Renal cortex interstitium (tissue), 11 donors: ENCODE data around the gene MAP4K4. TPM values are rescaled to one million over a fixed set of nuclear protein-coding genes. Genes with fewer than 3 reads are reported as not detected.
"Not testable (repeated sequence)": the region's sequence is repeated elsewhere in the genome, so short reads cannot be mapped to it uniquely, and the experiment has no call there.

Experiments used
- DNase-seq, 11 donors: peaks; one replicate each; pipeline ENCODE4 v3.0.0-alpha.2; 2013; ENCODE audit warnings: low read depth in 9 of 11, low spot score in 4 of 11; ENCODE audit errors: extremely low read depth in 1 of 11
- polyA plus RNA-seq, 3 donors: library from polyadenylated mRNA; unstranded; fragments of 120-200 nt; gene quantifications; one replicate each; pipeline ENCODE4 v1.2.1, GENCODE V29; 2013; ENCODE audit not compliant: insufficient read length in 3 of 3

The MAP4K4 gene
- polyA plus RNA-seq, 3 donors, result 73.1 to 86.2 (median 80.4) TPM

DNA sequence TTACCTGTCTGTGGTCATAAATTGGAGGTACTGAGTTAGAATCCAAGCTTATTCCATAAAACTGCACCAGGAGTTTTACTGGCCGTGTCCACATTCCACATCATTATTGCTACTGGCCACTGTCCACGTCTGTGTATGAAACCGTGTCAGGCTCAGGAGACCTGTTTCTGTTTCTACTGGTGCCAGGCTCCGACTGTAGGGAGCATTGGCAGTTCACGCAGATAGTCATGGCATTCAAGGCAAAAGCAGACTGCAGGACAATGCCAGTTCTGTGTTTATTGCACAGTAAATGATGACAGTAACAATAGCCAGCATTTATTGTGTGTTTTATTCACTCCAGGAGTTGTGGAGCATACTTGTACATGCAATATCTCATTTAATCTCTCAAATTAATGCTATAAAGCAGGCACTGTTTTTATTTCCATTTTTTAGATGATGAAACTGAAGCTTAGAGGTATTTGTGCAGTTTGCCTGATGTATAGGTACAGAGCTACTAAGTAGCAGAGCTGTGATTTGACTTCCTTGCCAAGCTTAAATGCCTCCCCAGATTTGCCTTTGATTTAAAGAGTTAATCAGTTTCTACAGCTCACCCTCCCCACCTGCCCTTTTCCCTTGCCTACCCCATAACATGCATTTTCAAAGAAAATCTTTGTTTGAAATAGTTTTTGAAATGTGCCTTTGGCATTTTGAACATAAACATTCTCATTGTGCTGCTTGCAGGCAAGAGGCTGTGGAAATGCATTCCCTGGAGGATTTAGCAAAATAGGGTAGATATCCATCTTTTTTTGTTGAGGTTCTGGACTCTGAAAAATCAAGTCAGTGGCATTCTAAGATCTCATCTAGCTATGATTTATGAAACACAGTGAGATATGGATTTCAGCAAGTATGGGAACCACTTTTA, 55.5 kb downstream of the MAP4K4 start:
- DNase-seq, result no peak

DNA sequence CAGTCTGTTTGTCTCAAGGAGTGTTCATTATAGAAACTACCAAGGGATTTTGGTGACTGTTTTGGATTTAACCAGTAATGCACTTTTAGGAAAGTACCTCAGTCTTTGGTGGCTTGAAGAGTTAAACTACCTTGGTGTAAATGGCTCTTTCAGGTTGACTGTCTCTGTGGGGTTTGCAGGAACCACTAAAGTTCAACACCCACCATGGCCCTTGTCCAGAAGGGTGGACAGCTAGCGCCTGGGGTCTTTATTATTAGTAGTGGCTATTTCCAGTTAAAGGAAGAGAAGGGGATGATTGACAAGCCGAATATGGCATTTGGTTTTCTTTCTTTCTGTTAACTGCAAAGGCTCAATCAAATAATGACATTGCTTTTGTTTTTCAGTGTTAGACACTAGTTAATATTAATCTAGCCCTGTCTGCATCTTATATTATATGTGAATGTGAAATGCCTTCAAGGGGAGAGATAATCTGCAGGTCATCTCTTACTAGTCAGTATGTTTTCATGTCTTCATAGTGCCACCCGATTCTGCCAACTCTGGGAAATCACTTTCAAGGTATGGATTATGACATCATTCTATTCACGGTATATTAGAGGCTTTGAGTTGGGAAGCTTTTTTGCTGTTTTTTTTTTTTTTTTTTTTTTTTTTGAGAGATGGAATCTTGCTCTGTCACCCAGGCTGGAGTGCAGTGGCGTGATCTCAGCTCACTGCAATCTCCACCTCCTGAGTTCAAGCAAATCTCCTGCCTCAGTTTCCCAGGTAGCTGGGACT, 56.4 kb downstream of the MAP4K4 start:
- no peak for DNase-seq

DNA sequence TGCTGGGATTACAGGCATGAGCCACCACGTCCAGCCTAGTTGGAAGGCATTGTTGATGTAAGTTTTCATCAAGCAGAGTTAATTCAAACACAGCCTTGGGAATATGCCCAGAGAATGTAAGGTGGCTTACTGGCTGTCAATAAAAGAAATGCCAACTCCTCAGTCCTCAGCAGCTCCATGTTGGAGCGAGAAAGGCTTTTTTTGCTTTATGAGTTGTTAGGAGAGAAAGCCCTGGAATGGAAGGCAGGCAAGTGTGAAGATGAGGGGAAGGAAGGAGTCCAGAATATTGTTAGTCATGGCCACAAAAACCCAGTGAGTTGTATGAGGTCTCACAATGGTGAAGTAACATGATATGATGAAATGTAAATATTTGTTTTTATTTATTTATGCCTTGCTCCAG, 57.1 kb downstream of the MAP4K4 start:
- no peak for DNase-seq

DNA sequence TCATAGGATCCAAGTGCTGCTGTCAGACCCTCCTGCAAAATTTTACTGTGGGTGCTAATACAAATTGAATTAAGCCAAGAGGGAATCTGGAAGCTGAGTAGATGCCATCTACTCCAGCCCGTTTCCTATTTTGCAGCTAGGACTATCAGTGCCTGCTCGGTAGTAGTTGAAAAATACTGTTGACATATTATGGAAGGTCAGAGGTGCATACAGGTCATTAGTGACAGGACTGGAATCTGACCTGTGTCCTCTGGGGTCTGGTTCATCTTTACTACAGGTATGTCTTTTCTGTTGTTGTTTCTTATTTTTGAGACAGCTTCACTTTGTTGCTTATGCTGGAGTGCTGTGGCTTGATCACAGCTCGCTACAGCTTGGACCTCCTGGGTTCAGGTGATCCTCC, 58.8 kb downstream of the MAP4K4 start:
- no peak for DNase-seq

DNA sequence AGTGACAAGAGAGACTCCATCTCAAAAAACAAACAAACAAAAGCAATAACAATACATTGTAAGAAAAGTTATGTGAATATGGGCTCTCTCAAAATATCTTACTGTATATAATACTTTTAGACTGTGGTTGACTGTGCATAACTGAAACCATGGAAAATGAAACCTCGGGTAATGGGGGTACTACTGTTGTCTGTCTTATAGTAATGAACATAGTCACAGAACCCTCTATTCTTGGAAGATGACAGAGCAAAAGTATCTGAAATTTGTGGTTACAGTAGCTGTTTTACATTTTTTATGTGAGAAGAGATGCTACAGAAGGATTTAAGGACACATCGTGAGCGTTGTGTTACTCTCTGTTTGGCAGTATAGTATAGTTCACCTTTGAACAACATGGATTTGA, 60.5 kb downstream of the MAP4K4 start:
- DNase-seq, result no peak

DNA sequence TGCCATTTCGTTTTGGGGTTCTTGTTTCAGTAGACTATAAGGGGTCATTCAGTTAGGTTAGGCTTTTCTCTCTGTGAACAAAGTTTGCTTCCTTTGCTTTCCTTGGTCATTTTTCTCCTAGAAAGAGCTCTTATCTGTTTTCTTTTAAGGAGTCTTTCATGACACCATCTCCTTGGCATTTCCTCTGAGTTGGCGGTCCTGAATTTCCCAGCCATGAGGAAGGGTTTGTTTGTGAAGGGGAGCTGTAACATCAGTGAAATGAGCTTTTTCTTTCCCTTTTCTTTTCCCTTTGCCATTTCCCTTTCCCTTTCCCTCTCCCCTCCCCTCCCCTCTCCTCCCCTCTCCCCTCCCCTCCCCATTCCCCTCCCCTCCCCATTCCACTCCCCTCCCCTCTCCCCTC, 61.7 kb downstream of the MAP4K4 start:
- no peak for DNase-seq

DNA sequence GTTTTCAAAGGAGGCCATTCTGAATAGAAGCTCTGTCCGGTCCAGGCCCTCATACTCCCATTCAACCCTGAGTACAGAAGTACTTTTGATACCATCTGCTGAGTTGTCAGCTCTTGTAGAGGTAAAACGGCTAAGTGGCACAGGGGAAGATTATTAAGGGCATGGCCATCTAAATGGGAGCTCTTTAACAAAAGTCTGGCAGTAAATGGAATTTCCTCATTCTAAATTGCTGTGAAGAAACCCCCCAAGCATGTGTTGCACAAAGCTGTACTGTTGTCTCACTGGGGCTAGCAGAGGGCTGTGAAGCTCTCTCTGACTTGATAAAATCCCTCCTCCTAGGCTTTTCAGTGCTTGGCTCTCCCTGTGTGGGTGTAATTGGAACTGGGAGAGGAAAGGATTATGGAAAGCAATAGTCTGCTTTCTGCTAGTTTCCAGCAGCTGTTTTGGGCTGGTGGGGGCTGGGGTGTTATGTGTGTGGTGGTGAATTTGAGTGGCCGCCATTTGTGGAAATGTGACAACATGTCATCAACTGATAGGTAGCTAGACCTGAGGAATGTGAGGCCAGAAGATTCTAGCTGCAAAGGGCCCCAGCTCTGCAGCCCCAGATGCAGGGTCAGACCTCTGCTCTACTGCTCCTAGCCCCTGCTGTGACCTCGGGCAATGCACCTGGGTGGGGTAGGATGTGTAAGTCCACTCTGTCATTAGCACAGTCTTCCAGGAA, 65.1 kb downstream of the MAP4K4 start:
- no peak for DNase-seq

DNA sequence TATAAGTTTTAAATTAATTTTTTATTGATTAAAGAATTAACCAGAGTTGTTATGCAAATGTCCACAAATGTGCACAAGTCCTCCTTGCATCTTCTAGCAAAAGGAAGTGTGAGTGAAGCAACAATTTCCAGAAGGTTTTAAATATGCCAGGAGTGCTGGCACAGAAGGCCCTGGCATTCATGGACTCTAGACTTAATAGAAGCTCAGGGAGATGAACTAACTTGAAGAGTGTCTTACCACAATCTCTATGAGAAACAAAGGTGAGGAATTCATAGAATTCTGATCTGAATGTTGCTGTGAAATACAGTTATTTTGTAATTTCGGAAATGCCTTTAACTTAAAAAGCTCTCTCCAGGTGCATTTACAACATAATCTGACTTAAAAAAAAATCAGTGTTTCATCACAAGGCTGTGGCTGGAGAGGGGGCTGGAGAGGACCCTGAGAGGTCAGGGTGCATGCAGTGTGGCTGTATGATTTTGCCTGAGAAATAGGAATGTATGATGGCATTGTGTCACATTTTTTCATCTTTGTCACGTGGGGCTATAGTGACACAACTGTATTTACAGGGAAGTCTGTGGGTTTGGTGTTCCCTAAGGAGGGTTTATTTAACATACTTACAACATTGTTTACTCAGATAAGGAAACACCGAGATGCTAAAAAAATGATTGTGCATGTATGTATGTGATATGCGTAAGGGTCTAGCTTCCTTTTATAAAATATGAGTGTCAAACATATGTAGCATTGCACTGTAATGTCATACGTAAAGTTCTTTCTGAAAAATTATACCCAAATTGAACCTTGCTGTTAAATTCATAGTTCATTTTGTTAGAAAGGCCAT, 66.2 kb downstream of the MAP4K4 start:
- DNase-seq, result no peak

DNA sequence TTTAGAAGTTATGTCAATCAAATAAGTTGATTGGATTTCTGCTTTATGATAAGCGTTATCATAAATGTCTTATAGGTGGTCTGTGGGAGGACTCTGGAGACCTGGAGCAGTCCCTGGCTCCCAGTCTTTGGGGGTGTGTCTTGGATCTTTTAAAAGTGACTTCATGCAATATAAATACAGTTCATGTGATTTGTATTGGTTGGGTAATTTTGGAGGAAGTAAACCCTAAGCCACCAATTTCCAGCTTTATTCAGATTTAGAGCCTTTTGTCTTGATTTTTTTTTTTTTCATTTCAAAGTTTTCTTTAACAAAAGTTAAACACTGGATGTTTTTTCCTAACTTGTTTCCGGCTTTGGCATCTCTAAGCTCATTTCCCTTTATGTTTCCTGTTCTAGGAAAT, 68.8 kb downstream of the MAP4K4 start:
- no peak for DNase-seq

DNA sequence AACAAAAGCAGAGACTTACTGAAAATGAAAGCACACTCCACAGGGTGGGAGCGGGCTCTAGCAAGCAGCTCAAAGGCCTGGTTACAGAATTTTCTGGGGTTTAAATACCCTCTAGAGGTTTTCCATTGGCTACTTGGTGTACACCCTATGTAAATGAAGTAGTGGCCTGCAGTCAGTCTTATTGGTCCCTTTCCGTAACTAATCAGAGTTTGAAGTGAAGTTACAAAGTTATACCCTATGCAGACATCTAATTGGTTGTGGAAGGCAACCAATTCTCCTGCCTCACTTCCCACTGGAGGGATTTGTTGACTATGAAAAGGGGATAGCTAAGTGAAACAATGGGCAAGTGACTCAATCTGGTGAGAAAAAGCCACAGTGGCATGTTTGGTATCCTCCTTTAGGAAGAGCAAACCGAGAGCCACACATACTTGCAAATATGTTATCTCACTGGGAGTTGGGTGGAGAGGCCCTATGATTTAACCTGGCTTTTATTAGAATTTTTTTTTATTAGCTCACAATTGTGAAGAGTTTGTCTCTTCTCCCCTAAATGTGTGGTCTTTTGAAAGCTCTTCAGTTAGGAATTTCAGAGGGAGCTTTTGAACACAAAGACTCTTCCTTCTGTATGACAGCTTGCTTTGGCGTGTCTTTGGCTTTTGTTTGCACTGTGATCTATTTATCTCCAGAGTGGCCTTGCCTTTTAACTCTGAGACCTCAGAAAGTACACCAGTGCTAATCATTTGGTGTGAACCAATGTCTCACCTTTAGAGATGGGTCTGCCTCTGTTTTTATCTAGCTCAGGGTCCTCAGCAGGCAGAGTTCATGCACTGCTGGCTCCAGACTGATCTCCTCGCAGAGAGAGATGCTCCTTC, 69.6 kb downstream of the MAP4K4 start:
- no peak for DNase-seq

DNA sequence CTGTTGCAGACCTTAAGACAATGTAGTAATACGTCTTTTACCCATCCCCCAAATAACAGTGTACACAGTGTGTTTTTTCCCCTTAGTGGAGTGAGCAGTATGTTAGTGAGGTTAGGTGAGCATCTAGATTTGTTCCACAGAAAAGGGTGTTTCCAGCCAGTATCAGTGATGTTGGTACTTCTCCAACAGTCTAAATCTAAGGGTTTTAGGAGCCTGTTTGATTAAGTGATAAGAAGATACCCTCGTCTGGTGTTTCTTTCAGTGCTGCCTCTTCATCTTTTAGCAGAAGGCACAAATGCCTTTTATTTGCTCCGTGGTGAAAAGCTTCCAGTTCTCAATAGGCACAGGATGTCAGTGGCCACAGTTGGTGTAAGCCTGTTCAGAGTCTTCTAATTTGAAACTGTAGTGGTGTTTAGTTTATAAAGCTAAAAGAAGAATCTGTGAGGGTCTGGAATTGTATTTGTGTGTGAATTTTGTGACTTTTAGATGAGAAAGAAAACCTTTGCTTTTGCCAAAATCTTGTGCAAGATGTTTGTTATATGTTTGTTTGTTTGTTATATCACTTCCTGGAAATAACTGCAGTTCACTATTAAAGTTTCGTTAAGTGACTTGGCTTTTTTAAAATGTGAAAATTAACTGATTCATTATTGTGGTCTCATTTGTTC, 71.2 kb downstream of the MAP4K4 start:
- no peak for DNase-seq

DNA sequence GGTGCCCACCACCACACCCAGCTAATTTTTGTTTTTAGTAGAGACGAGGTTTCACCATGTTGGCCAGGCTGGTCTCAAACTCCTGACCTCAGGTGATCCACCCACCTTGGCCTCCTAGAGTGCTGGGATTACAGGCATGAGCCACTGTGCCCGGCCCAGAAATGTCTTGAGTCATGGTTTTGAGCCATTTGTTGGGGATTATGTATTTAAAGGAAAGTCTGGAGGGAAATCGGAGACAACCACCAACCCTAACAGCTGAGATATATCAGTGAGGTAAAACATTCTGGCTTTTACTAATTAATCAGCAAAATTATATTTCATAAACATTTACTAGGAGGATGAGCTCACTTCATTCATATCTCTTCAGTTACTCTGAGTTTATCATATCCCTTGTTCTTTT, 72.2 kb downstream of the MAP4K4 start:
- not testable (repeated sequence) for DNase-seq

DNA sequence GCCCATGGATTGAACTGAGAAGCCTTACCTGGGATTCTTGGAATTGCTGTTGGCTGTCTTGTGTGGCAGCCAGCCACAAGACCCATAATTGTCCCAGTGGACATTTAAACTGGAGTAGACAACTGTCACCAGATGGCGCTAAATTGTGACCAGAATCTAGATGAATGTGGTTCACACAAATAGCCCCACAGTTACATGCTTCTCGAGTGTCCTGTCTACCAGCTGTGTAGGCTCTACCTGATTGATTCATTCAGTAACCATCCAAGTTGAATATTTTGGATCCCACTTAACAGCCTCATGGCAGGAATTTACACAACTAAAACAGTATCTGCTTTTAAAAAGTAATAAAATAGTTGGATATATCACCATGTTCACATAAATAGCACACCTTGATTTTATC, 73.2 kb downstream of the MAP4K4 start:
- no peak for DNase-seq

DNA sequence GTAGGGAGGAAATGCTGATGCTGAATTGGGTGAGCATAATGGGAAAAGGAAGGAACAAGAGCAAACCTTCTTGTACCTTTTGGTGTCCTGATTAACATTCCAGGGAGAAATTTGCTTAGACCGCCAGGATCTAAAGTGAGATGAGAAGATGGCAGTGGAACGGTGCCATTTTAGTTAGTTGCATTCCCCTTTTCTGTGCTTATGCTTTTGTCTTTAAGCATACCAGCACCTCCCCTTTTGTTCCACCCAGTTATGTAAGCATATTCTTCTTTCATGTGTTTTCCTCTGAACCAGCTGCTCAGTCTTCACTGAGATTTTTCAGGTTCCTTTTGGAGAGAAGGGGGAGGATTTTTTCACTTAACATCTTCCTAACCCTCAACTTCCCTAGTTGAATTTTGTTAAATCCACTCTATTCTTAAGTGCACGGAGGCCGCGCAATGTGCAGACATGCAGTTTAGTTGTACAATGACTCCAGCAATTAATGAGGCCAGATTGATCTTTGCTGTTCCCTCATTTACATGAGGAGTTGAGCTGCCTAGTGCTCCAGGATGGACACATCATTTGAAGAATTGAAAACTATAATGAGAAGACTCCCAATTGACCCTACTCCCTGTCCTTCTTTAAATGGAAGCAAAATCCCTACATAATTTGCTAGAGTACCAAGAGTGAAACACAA, 73.9 kb downstream of the MAP4K4 start:
- no peak for DNase-seq

DNA sequence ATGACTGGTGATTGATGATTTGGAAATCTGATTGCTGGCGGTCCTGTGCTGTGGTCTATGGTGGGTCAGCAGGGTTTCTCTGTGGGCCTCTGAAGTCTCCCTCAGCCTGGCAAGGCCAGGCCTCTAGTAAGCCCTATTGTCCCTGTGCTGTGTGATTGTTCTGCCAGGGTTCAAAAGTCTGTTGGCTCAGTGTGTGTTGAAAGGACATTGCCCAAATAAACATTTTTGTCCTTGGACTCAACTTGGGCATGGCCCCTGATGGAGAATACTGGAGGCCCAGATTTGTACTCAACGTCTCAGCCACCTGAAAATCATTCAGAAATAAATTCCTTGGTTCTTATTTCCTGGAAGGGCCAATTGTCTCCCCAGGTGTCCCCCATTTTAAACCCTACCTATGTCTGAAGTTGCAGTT, 74.4 kb downstream of the MAP4K4 start:
- DNase-seq, result no peak

DNA sequence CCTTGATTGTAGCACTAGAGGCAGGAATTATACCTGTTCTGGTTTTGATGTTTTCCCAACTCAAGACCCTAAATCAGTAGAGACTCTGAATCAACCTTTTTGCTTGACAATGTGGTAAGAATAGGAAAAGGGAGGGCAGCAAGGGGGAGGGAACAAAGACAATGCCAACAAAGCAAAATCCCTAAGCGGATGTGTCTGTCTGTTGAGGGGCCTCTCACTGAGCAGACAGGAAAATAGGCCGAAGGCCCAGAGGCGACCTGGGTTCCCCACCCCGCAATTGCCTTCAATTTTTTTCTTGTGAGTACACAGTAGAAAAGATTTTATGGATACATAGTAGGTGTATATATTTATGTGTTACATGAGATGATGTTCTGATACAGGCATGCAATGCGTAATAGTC, 75.6 kb downstream of the MAP4K4 start:
- no peak for DNase-seq

DNA sequence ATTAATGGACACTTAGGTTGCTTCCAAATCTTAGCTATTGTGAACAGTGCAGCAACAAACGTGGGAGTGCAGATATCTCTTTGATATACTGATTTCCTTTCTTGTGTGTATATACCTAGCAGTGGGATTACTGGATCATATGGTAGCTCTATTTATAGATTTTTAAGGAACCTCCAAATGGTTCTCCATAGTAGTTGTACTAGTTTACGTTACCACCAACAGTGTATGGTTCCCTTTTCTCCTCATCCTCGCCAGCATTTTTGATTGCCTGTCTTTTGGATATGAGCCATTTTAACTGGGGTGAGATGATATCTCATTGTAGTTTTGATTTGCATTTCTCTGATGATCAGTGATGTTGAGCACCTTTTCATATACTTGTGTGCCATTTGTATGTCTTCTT, 76.5 kb downstream of the MAP4K4 start:
- not testable (repeated sequence) for DNase-seq
